Testis (tissue), 3 donors: Measurements from ENCODE around the gene TMEM150B. TPM values are rescaled to one million over a fixed set of nuclear protein-coding genes. Genes with fewer than 3 reads are reported as not detected.

Experiments
- DNase-seq: peaks from one replicate; pipeline ENCODE4 v3.0.0-alpha.2; 2019
- H3K27ac ChIP-seq, 2 donors: fragments of 200-600 bp; sonication (generic); one replicate each; pipeline ENCODE4 v1.5.1; 2019
- H3K27me3 ChIP-seq: fragments of 200-600 bp; sonication (generic); one replicate; pipeline ENCODE4 v1.5.1; 2019
- H3K36me3 ChIP-seq: fragments of 200-600 bp; sonication (generic); one replicate; pipeline ENCODE4 v1.5.1; 2017; ENCODE audit warnings: low read depth; ENCODE audit errors: missing control alignments
- H3K4me1 ChIP-seq: fragments of 200-600 bp; sonication (generic); one replicate; pipeline ENCODE4 v1.5.1; 2019
- H3K4me3 ChIP-seq, 2 donors: fragments of 200-600 bp; sonication (generic); one replicate each; pipeline ENCODE4 v1.5.1; 2017 to 2019
- H3K9me3 ChIP-seq: fragments of 200-600 bp; sonication (generic); one replicate; pipeline ENCODE4 v1.5.1; 2017
- CTCF ChIP-seq, 3 experiments: fragments of 450-650 bp in 2 of 3; fragments of 200-600 bp in 1 of 3; sonication (generic) in 1 of 3; IDR thresholded peaks; one replicate each; pipeline ENCODE4 v1.5.1; 2016 to 2019; ENCODE audit warnings: antibody characterized with exemption in 3 of 3, mild to moderate bottlenecking in 2 of 3, moderate library complexity in 1 of 3
- POLR2A ChIP-seq: fragments of 450-650 bp; IDR thresholded peaks from one replicate; pipeline ENCODE4 v1.6.1; 2017; ENCODE audit warnings: antibody characterized with exemption, mild to moderate bottlenecking, moderate library complexity
- WGBS, 2 donors: methylation state at CpG; one replicate each; pipeline ENCODE4 v1.1.5; 2018; 5-methylcytosine and 5-hydroxymethylcytosine counted together
- intact Hi-C: fragments of 100-400 bp; cut with DNase I; formaldehyde crosslinking; loops from one replicate; pipeline ENCODE4 v1.15.1; 2023; ENCODE audit warnings: low total_unique reads
- polyA plus RNA-seq: library from polyadenylated mRNA; stranded (reverse); fragments of 350-450 nt; fragmentation: Illumina TruSeq; extraction: RNeasy Lipid Tissue Mini Kit (QIAGEN cat#74804); gene quantifications from one replicate; pipeline ENCODE4 v1.2.3, GENCODE V29; 2014; ENCODE audit warnings: low read depth, low replicate concordance; ENCODE audit not compliant: insufficient read depth
- total RNA-seq, 2 donors: library from RNA; depleted of rRNA; stranded (reverse); fragments of >200 nt; gene quantifications; one replicate each; pipeline ENCODE4 v1.2.3, GENCODE V29; 2016

Gene TMEM150B
- total and polyA plus RNA-seq, 3 donors from 2014 or later = 0.98 to 2.2 TPM; not detected in 1

GRCh38 chr19:55344444-55344843 lies 19.3 kb upstream of the TMEM150B start:
- peak; percentile 45 for DNase-seq
- no peak overlapping the region for H3K27ac ChIP-seq
- intact Hi-C loops = loop anchor here (5.0 kb wide), 1 partner anchor 38 kb away; the partner anchor contains the start of gene TMEM238
- TF ChIP-seq CTCF (IDR thresholded peaks at IDR 0.05) (no peak), POLR2A (no peak)
- no peaks in the 10 kb centered on the region for H3K36me3 ChIP-seq
- H3K4me3 ChIP-seq = no peak overlapping the region
- H3K4me1 ChIP-seq = peaks cover 16% of the 10 kb centered on the region
- H3K9me3 ChIP-seq = no peaks in the 10 kb centered on the region
- H3K27me3 ChIP-seq = no peaks in the 10 kb centered on the region
- 78 to 79% methylated on average over 6 to 9 of the region's 9 CpGs for WGBS, 2 donors

- H3K9me3 ChIP-seq = no peaks in the 10 kb centered on the region
- peaks cover 20% of the 10 kb centered on the region for H3K4me1 ChIP-seq
- WGBS, 2 donors = 79 to 84% methylated on average over 16 to 50 of the region's 50 CpGs
- no peak for TF ChIP-seq POLR2A
- TF ChIP-seq CTCF (IDR thresholded peaks at IDR 0.05) = no peak
- H3K27me3 ChIP-seq = no peaks in the 10 kb centered on the region
- no peak overlapping the region for H3K27ac ChIP-seq
- no peak for DNase-seq
- no peak overlapping the region for H3K4me3 ChIP-seq
- no peaks in the 10 kb centered on the region for H3K36me3 ChIP-seq
- intact Hi-C loops = loop anchor here (5.0 kb wide), 1 partner anchor 40 kb away; the partner anchor contains the start of gene TMEM238
These were observed 16.7 kb upstream of the TMEM150B start for GRCh38 chr19:55341595-55342531.

GRCh38 chr19:55341171-55341588 lies 16.0 kb upstream of the TMEM150B start:
- DNase-seq = peak; percentile 83
- Histone ChIP-seq H3K27me3 (no peaks in the 10 kb centered on the region), H3K4me1 (peaks cover 20% of the 10 kb centered on the region), H3K36me3 (no peaks in the 10 kb centered on the region), H3K4me3 (peak overlapping the region; percentile 73 to 75), H3K27ac (peak overlapping the region in 1 of 2 donors; percentile 90), H3K9me3 (no peaks in the 10 kb centered on the region)
- intact Hi-C loops = loop anchor here (5.0 kb wide), 1 partner anchor 41 kb away; the partner anchor contains the start of gene TMEM238
- 3 to 8% methylated on average over 13 to 15 of the region's 15 CpGs for WGBS, 2 donors
- no peak for TF ChIP-seq CTCF (IDR thresholded peaks at IDR 0.05)
- TF ChIP-seq POLR2A = no peak

GRCh38 chr19:55340784-55341147 lies 15.6 kb upstream of the TMEM150B start:
- Histone ChIP-seq H3K36me3 (no peaks in the 10 kb centered on the region), H3K4me1 (peaks cover 20% of the 10 kb centered on the region), H3K9me3 (no peaks in the 10 kb centered on the region), H3K27ac (peak overlapping the region; percentile 90), H3K27me3 (no peaks in the 10 kb centered on the region), H3K4me3 (peak overlapping the region; percentile 73 to 75)
- intact Hi-C loops = loop anchor here (5.0 kb wide), 1 partner anchor 42 kb away; the partner anchor contains the start of gene TMEM238
- no peak for TF ChIP-seq POLR2A
- DNase-seq = no peak
- WGBS, 2 donors = 2 to 3% methylated on average over 24 of the region's 24 CpGs
